ENCODE results near the gene NRSN2.
A peak's percentile ranks its signal among the peaks of the same experiment; 100 is the strongest.
"Not testable (repeated sequence)": the region's sequence is repeated elsewhere in the genome, so short reads cannot be mapped to it uniquely, and the experiment has no call there.

NRSN2 gene

GRCh38 chr20:343107-343506, 3.8 kb upstream of the NRSN2 start:
- H3K36me3 ChIP-seq (ENCODE audit: insufficient read depth, low read length), result no peaks in the 10 kb centered on the region
- H3K9ac ChIP-seq (ENCODE audit: insufficient read length), result no peak overlapping the region
- no peak overlapping the region for H3K4me3 ChIP-seq
- DNase-seq (ENCODE audit: low read depth, low spot score), result no peak
- no peak overlapping the region for H3K27ac ChIP-seq
- no peaks in the 10 kb centered on the region for H3K9me3 ChIP-seq (ENCODE audit: low read depth, low read length)
- no peak for TF ChIP-seq EZH2 (IDR thresholded peaks at IDR 0.05)
- no peak for TF ChIP-seq POLR2AphosphoS5 (IDR thresholded peaks at IDR 0.05; ENCODE audit: borderline replicate concordance, low read depth, low read length)
- TF ChIP-seq FOXP2 (optimal IDR thresholded peaks at IDR 0.05; ENCODE audit: control extremely low read depth, extremely low read length, insufficient read depth), result no peak

GRCh38 chr20:346033-346639, 775 bp upstream of the NRSN2 start:
- H3K9ac ChIP-seq (ENCODE audit: insufficient read length), result peak overlapping the region; percentile 77
- peaks cover 8% of the 10 kb centered on the region; the same call in 1 of the 2 replicates for H3K36me3 ChIP-seq (ENCODE audit: insufficient read depth, low read length)
- no peak overlapping the region for H3K27ac ChIP-seq
- H3K4me3 ChIP-seq, result peak overlapping the region; percentile 88
- TF ChIP-seq POLR2AphosphoS5 (IDR thresholded peaks at IDR 0.05; ENCODE audit: borderline replicate concordance, low read depth, low read length), result no peak
- no peak for TF ChIP-seq FOXP2 (optimal IDR thresholded peaks at IDR 0.05; ENCODE audit: control extremely low read depth, extremely low read length, insufficient read depth)
- TF ChIP-seq EZH2 (IDR thresholded peaks at IDR 0.05), result no peak
- DNase-seq (ENCODE audit: low read depth, low spot score), result no peak
- H3K9me3 ChIP-seq (ENCODE audit: low read depth, low read length), result no peaks in the 10 kb centered on the region

- peak overlapping the region; percentile 53 for H3K27ac ChIP-seq
- H3K9ac ChIP-seq (ENCODE audit: insufficient read length), result peak overlapping the region; percentile 77
- H3K36me3 ChIP-seq (ENCODE audit: insufficient read depth, low read length), result peaks cover 8% of the 10 kb centered on the region; the same call in 1 of the 2 replicates
- no peak for DNase-seq (ENCODE audit: low read depth, low spot score)
- H3K4me3 ChIP-seq, result peak overlapping the region; percentile 88
- no peak for TF ChIP-seq POLR2AphosphoS5 (IDR thresholded peaks at IDR 0.05; ENCODE audit: borderline replicate concordance, low read depth, low read length)
- no peak for TF ChIP-seq FOXP2 (optimal IDR thresholded peaks at IDR 0.05; ENCODE audit: control extremely low read depth, extremely low read length, insufficient read depth)
- TF ChIP-seq EZH2 (IDR thresholded peaks at IDR 0.05), result no peak
- H3K9me3 ChIP-seq (ENCODE audit: low read depth, low read length), result no peaks in the 10 kb centered on the region
Measured at GRCh38 chr20:347317-347639, 367 bp downstream of the NRSN2 start.

GRCh38 chr20:347640-348484, 951 bp downstream of the NRSN2 start:
- no peaks in the 10 kb centered on the region for H3K9me3 ChIP-seq (ENCODE audit: low read depth, low read length)
- peak; percentile 84 for TF ChIP-seq POLR2AphosphoS5 (IDR thresholded peaks at IDR 0.05; ENCODE audit: borderline replicate concordance, low read depth, low read length)
- no peak for TF ChIP-seq EZH2 (IDR thresholded peaks at IDR 0.05)
- TF ChIP-seq FOXP2 (optimal IDR thresholded peaks at IDR 0.05; ENCODE audit: control extremely low read depth, extremely low read length, insufficient read depth), result no peak
- peaks cover 8% of the 10 kb centered on the region; the same call in 1 of the 2 replicates for H3K36me3 ChIP-seq (ENCODE audit: insufficient read depth, low read length)
- peak overlapping the region; percentile 88 for H3K4me3 ChIP-seq
- H3K27ac ChIP-seq, result peak overlapping the region; percentile 53
- DNase-seq (ENCODE audit: low read depth, low spot score), result no peak
- H3K9ac ChIP-seq (ENCODE audit: insufficient read length), result peak overlapping the region; percentile 77

- TF ChIP-seq FOXP2 (optimal IDR thresholded peaks at IDR 0.05; ENCODE audit: control extremely low read depth, extremely low read length, insufficient read depth) (no peak), POLR2AphosphoS5 (IDR thresholded peaks at IDR 0.05; ENCODE audit: borderline replicate concordance, low read depth, low read length) (no peak), EZH2 (IDR thresholded peaks at IDR 0.05) (no peak)
- Histone ChIP-seq H3K4me3 (no peak overlapping the region; the same call in 1 of the 2 replicates), H3K27ac (no peak overlapping the region; the same call in 1 of the 2 replicates), H3K9me3 (ENCODE audit: low read depth, low read length) (no peaks in the 10 kb centered on the region), H3K9ac (ENCODE audit: insufficient read length) (peak overlapping the region; percentile 41), H3K36me3 (ENCODE audit: insufficient read depth, low read length) (peaks cover 8% of the 10 kb centered on the region; the same call in 1 of the 2 replicates)
- no peak for DNase-seq (ENCODE audit: low read depth, low spot score)
Measured at GRCh38 chr20:348972-349841, 2.3 kb downstream of the NRSN2 start.

GRCh38 chr20:353166-353565, 6.3 kb downstream of the NRSN2 start:
- Histone ChIP-seq H3K4me3 (no peak overlapping the region), H3K27ac (no peak overlapping the region), H3K9me3 (ENCODE audit: low read depth, low read length) (no peaks in the 10 kb centered on the region), H3K9ac (ENCODE audit: insufficient read length) (no peak overlapping the region), H3K36me3 (ENCODE audit: insufficient read depth, low read length) (peaks cover 8% of the 10 kb centered on the region; the same call in 1 of the 2 replicates)
- TF ChIP-seq FOXP2 (optimal IDR thresholded peaks at IDR 0.05; ENCODE audit: control extremely low read depth, extremely low read length, insufficient read depth) (no peak), POLR2AphosphoS5 (IDR thresholded peaks at IDR 0.05; ENCODE audit: borderline replicate concordance, low read depth, low read length) (no peak), EZH2 (IDR thresholded peaks at IDR 0.05) (no peak)
- no peak for DNase-seq (ENCODE audit: low read depth, low spot score)

GRCh38 chr20:354298-354977, 7.5 kb downstream of the NRSN2 start:
- no peak overlapping the region for H3K27ac ChIP-seq
- peaks cover 3% of the 10 kb centered on the region; the same call in 1 of the 2 replicates for H3K36me3 ChIP-seq (ENCODE audit: insufficient read depth, low read length)
- no peak overlapping the region for H3K9ac ChIP-seq (ENCODE audit: insufficient read length)
- H3K9me3 ChIP-seq (ENCODE audit: low read depth, low read length), result no peaks in the 10 kb centered on the region
- no peak overlapping the region for H3K4me3 ChIP-seq
- TF ChIP-seq EZH2 (IDR thresholded peaks at IDR 0.05) (no peak), POLR2AphosphoS5 (IDR thresholded peaks at IDR 0.05; ENCODE audit: borderline replicate concordance, low read depth, low read length) (peak; percentile 70)
- no peak for DNase-seq (ENCODE audit: low read depth, low spot score)

- H3K36me3 ChIP-seq (ENCODE audit: insufficient read depth, low read length); H3K4me3 ChIP-seq; H3K9me3 ChIP-seq (ENCODE audit: low read depth, low read length); H3K27ac ChIP-seq; H3K9ac ChIP-seq (ENCODE audit: insufficient read length); DNase-seq (ENCODE audit: low read depth, low spot score): not testable (repeated sequence)
Measured at GRCh38 chr20:356154-356553, 9.2 kb downstream of the NRSN2 start.
